ENCODE results near the gene B4GALT7. TPM values are rescaled to one million over a fixed set of nuclear protein-coding genes. Genes with fewer than 3 reads are reported as not detected.
"Not testable (repeated sequence)": the region's sequence is repeated elsewhere in the genome, so short reads cannot be mapped to it uniquely, and the experiment has no call there.

Gene B4GALT7
- total RNA-seq, 6 experiments from 2014 or later, result 39.5 to 54.0 (median 42.9) TPM

DNA sequence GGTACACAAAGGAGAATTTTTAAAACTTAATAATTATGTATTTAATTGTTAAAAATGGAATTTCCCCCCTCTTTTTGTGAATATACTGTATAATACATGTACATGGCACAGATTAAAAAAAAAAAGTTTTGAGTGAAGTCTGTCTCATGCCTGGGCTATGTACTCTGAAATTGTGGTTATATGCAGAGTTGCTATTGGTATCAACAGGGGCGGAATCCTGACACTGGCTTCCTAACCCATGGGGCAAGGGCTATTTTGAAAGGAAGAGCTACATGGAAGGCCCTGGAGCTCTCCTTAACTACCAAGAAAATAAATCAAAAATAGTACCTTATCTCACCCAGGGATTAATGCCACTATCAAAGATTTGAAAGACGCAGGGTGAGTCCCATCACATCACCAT lies 44.7 kb upstream of the B4GALT7 start:
- peak overlapping the region; percentile 87 for H3K4me3 Mint-ChIP-seq
- TF ChIP-seq, protein P1, sequence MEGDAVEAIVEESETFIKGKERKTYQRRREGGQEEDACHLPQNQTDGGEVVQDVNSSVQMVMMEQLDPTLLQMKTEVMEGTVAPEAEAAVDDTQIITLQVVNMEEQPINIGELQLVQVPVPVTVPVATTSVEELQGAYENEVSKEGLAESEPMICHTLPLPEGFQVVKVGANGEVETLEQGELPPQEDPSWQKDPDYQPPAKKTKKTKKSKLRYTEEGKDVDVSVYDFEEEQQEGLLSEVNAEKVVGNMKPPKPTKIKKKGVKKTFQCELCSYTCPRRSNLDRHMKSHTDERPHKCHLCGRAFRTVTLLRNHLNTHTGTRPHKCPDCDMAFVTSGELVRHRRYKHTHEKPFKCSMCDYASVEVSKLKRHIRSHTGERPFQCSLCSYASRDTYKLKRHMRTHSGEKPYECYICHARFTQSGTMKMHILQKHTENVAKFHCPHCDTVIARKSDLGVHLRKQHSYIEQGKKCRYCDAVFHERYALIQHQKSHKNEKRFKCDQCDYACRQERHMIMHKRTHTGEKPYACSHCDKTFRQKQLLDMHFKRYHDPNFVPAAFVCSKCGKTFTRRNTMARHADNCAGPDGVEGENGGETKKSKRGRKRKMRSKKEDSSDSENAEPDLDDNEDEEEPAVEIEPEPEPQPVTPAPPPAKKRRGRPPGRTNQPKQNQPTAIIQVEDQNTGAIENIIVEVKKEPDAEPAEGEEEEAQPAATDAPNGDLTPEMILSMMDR (IDR thresholded peaks at IDR 0.05), result no peak
- H3K27ac Mint-ChIP-seq, result no peak overlapping the region; the same call in 1 of the 2 replicates
- peaks cover 52% of the 10 kb centered on the region for H3K4me1 Mint-ChIP-seq (ENCODE audit: low read depth)
- H3K27me3 Mint-ChIP-seq (ENCODE audit: insufficient read depth), result peaks cover 1% of the 10 kb centered on the region; the same call in 1 of the 2 replicates
- no peak for DNase-seq
- peaks cover 8% of the 10 kb centered on the region; the same call in 1 of the 2 replicates for H3K36me3 Mint-ChIP-seq (ENCODE audit: low read depth)
- H3K9me3 Mint-ChIP-seq, result no peaks in the 10 kb centered on the region

DNA sequence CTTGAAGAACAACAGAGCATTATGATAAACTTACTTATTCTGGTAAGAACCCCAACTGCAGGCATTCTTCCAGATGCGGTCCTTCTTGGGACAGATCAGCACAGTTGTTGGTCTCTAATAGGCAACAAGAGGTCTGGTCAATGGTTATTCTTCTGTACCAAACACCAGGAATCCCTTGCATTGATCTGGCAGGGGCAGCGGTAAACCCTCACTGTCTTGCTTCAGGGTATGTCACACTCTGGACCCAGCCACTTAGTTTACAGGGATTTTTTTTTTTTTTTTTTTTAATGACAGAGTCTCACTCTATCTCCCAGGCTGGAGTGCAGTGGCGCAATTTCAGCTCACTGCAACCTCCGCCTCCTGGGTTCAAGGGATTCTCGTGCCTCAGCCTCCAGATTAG lies 44.3 kb upstream of the B4GALT7 start:
- H3K4me1 Mint-ChIP-seq (ENCODE audit: low read depth), result peaks cover 52% of the 10 kb centered on the region
- peaks cover 8% of the 10 kb centered on the region; the same call in 1 of the 2 replicates for H3K36me3 Mint-ChIP-seq (ENCODE audit: low read depth)
- no peak overlapping the region; the same call in 1 of the 2 replicates for H3K27ac Mint-ChIP-seq
- H3K27me3 Mint-ChIP-seq (ENCODE audit: insufficient read depth), result peaks cover 1% of the 10 kb centered on the region; the same call in 1 of the 2 replicates
- no peak for DNase-seq
- TF ChIP-seq, protein P1 (IDR thresholded peaks at IDR 0.05), result no peak
- H3K4me3 Mint-ChIP-seq, result no peak overlapping the region
- H3K9me3 Mint-ChIP-seq, result no peaks in the 10 kb centered on the region

DNA sequence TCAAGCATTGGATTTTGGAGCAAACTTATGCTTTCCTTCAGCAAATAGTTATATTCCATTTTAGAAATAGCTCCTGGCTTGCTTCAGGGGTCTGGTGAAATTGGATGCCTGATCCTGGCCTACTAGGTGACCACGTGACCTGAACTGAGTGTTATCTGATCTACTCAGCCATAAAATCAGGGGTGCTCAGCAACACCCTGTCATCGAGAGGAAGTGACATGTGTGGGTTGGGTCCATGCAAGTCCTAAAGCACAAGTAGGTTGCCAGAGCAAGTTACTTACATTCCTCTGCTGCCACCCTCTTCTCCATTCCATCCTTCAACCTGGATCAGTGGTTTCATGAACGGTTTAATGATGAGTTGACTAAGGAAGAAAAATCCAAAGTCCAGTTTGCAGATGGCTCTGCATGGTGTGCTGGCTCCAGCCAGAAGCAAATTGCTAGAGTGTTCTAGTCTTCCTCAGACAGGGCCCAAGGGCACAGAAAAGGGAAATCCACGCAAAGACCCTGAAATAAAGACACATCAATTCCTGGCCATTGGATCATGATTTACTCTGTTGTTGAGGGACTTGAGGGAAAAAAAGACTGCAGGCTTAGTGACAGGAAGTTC lies 42.8 kb upstream of the B4GALT7 start:
- H3K4me1 Mint-ChIP-seq (ENCODE audit: low read depth), result peaks cover 54% of the 10 kb centered on the region
- peak; percentile 58 for DNase-seq
- peaks cover 1% of the 10 kb centered on the region for H3K27me3 Mint-ChIP-seq (ENCODE audit: insufficient read depth)
- peaks cover 5% of the 10 kb centered on the region; the same call in 1 of the 2 replicates for H3K36me3 Mint-ChIP-seq (ENCODE audit: low read depth)
- no peak overlapping the region for H3K4me3 Mint-ChIP-seq
- no peaks in the 10 kb centered on the region; the same call in 1 of the 2 replicates for H3K9me3 Mint-ChIP-seq
- peak overlapping the region; percentile 63; the same call in 1 of the 2 replicates for H3K27ac Mint-ChIP-seq
- TF ChIP-seq, protein P1 (IDR thresholded peaks at IDR 0.05), result no peak

DNA sequence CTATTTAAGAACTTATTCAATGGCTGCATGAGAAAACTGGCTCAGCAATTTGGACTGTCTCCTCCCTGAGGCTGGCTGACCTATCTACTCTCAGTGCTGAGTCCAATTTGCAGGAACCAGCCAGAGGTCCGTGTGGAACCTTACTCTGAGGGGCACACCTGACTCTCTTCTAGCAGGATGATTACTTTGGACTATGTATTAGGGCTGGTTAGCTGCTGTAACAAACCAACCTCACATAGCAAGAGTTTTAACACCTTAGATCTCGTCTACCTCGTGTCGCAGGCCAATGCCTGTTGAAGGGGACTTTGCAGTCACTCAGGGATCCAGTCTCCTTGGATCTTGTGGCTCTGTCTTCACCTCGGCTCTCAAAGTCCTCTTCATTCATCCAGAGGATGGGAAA lies 42.1 kb upstream of the B4GALT7 start:
- Mint-ChIP-seq H3K4me1 (ENCODE audit: low read depth) (peaks cover 47% of the 10 kb centered on the region), H3K9me3 (no peaks in the 10 kb centered on the region; the same call in 1 of the 2 replicates), H3K36me3 (ENCODE audit: low read depth) (no peaks in the 10 kb centered on the region), H3K4me3 (no peak overlapping the region), H3K27ac (peak overlapping the region; percentile 24; the same call in 1 of the 2 replicates), H3K27me3 (ENCODE audit: insufficient read depth) (peaks cover 3% of the 10 kb centered on the region)
- DNase-seq, result no peak
- TF ChIP-seq, protein P1 (IDR thresholded peaks at IDR 0.05), result no peak

DNA sequence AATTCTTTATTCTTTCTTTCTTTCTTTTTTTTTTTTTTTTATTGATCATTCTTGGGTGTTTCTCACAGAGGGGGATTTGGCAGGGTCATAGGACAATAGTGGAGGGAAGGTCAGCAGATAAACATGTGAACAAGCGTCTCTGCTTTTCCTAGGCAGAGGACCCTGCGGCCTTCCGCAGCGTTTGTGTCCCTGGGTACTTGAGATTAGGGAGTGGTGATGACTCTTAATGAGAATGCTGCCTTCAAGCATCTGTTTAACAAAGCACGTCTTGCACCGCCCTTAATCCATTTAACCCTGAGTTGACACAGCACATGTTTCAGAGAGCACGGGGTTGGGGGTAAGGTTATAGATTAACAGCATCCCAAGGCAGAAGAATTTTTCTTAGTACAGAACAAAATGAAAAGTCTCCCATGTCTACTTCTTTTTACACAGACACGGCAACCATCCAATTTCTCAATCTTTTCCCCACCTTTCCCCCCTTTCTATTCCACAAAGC lies 40.4 kb upstream of the B4GALT7 start:
- H3K27ac Mint-ChIP-seq; H3K9me3 Mint-ChIP-seq; H3K4me3 Mint-ChIP-seq; H3K36me3 Mint-ChIP-seq (ENCODE audit: low read depth); DNase-seq; H3K27me3 Mint-ChIP-seq (ENCODE audit: insufficient read depth): not testable (repeated sequence)
- peaks cover 39% of the 10 kb centered on the region for H3K4me1 Mint-ChIP-seq (ENCODE audit: low read depth)

DNA sequence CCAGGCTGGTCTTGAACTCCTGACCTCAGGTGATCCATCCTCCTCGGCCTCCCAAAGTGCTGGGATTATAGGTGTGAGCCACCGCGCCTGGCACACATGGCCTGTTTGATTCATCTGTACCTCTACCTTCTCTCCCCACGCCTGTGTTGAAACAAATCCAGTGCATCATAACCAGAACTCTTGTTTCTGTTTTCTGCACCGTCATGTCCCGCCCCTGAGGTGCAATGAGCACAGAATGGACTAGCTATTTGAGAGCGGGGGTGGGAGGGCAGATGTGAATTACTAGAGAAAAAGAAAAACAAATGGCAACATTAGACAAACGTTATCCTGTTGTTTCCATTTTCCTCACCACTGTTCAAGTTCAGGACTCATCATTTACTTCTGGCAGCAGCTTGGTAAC lies 34.9 kb upstream of the B4GALT7 start:
- no peaks in the 10 kb centered on the region for H3K36me3 Mint-ChIP-seq (ENCODE audit: low read depth)
- no peaks in the 10 kb centered on the region; the same call in 1 of the 2 replicates for H3K9me3 Mint-ChIP-seq
- H3K4me1 Mint-ChIP-seq (ENCODE audit: low read depth), result peaks cover 5% of the 10 kb centered on the region
- H3K27ac Mint-ChIP-seq, result no peak overlapping the region
- TF ChIP-seq, protein P1 (IDR thresholded peaks at IDR 0.05), result no peak
- H3K4me3 Mint-ChIP-seq, result no peak overlapping the region
- no peak for DNase-seq
- H3K27me3 Mint-ChIP-seq (ENCODE audit: insufficient read depth), result peaks cover 37% of the 10 kb centered on the region
